Measurements from ENCODE around the gene PPP1R15A.

- TF ChIP-seq EZH2 (IDR thresholded peaks at IDR 0.05; ENCODE audit: borderline replicate concordance, low read depth, low read length, severe bottlenecking) = no peak
- no peak for TF ChIP-seq CTCF (IDR thresholded peaks at IDR 0.05; ENCODE audit: borderline replicate concordance, extremely low read depth, low read length, poor library complexity, severe bottlenecking)
These were observed 11.5 kb downstream of the PPP1R15A start for GRCh38 chr19:48883726-48884125.

All from DND-41 (cell line).